ENCODE measurements around the gene ZNF385B. TPM values are rescaled to one million over a fixed set of nuclear protein-coding genes. Genes with fewer than 3 reads are reported as not detected.

ZNF385B gene
- total RNA-seq, 1 donor from 2014 or later: not detected

DNA sequence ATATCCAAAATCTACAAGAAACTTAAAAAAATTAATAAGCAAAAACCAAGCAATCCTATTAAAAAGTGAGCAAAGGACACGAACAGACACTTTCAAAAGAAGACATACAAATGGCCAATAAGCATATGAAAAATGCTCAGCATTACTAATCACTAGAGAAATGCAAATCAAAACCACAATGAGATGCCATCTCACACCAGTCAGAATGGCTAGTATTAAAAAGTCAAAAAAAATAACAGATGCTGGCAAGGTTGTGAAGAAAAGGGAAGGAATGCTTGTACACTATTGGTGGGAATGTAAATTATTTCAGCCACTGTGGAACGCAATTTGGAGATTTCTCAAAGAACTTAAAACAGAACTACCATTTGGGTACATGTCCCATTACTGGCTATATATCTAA, 467.9 kb downstream of the ZNF385B start:
- no peak for DNase-seq (ENCODE audit: low read depth in 2 of 2)

Other genes starting within 250 kb of the ZNF385B start
- 8.1 and 12.5 TPM in 2 replicates for gene CWC22, start 145.7 kb upstream of the ZNF385B start, total RNA-seq

All from lung microvascular endothelial cell (primary cell).